Uterus (tissue), 4 donors: ENCODE data around the gene CHRNE. TPM values are rescaled to one million over a fixed set of nuclear protein-coding genes. Genes with fewer than 3 reads are reported as not detected.

ENCODE experiments used
- DNase-seq, 2 donors: peaks; one replicate each; pipeline ENCODE4 v3.0.0-alpha.2; 2019 to 2020
- H3K27ac ChIP-seq, 2 donors: fragments of 200-600 bp; sonication (generic); 1 replicate in 1 of 2; 2 replicates in 1 of 2; pipeline ENCODE4 v1.5.1; 2016 to 2018
- H3K27me3 ChIP-seq, 2 donors: fragments of 200-600 bp; sonication (generic); one replicate each; pipeline ENCODE4 v1.5.1; 2018 to 2019; ENCODE audit warnings: control low read depth in 1 of 2
- H3K36me3 ChIP-seq, 2 donors: fragments of 200-600 bp; sonication (generic); one replicate each; pipeline ENCODE4 v1.5.1; 2019; ENCODE audit warnings: control low read depth in 1 of 2
- H3K4me1 ChIP-seq, 2 donors: fragments of 200-600 bp; sonication (generic); one replicate each; pipeline ENCODE4 v1.5.1; 2018 to 2019; ENCODE audit warnings: control low read depth in 1 of 2
- H3K4me3 ChIP-seq, 2 donors: fragments of 200-600 bp; sonication (generic); 1 replicate in 1 of 2; 2 replicates in 1 of 2; pipeline ENCODE4 v1.5.1; 2018 to 2019; ENCODE audit warnings: mild to moderate bottlenecking in 1 of 2
- H3K9me3 ChIP-seq, 2 donors: fragments of 200-600 bp; sonication (generic); one replicate each; pipeline ENCODE4 v1.5.1; 2019; ENCODE audit warnings: control low read depth in 1 of 2
- POLR2A ChIP-seq, 2 donors: fragments of 450-650 bp; IDR thresholded peaks; one replicate each; pipeline ENCODE4 v1.6.1; 2016; ENCODE audit warnings: antibody characterized with exemption in 2 of 2, mild to moderate bottlenecking in 1 of 2, moderate library complexity in 1 of 2
- intact Hi-C: fragments of 100-400 bp; cut with DNase I; formaldehyde crosslinking; loops from one replicate; pipeline ENCODE4 v1.15.1; 2023; ENCODE audit warnings: low total_unique reads
- total RNA-seq, 4 donors: library from RNA; depleted of rRNA in 3 of 4; stranded (reverse); fragments of >200 nt in 3 of 4; gene quantifications; one replicate each; pipeline versions ENCODE4 v1.1.0 to v1.2.4, GENCODE V29; 2014 to 2023
- TF ChIP-seq, protein P1 (sequence below), 4 experiments: fragments of 200-600 bp in 2 of 4; fragments of 450-650 bp in 2 of 4; sonication (generic) in 2 of 4; IDR thresholded peaks; one replicate each; pipeline ENCODE4 v1.5.1; 2016 to 2019; ENCODE audit warnings: antibody characterized with exemption in 4 of 4, mild to moderate bottlenecking in 2 of 4, moderate library complexity in 1 of 4
- donor health status: DM: yes; HTN: yes; CAD: no.

The CHRNE gene
- total RNA-seq, 4 donors from 2014 or later = 0.79 to 0.83 TPM; not detected in 2

DNA sequence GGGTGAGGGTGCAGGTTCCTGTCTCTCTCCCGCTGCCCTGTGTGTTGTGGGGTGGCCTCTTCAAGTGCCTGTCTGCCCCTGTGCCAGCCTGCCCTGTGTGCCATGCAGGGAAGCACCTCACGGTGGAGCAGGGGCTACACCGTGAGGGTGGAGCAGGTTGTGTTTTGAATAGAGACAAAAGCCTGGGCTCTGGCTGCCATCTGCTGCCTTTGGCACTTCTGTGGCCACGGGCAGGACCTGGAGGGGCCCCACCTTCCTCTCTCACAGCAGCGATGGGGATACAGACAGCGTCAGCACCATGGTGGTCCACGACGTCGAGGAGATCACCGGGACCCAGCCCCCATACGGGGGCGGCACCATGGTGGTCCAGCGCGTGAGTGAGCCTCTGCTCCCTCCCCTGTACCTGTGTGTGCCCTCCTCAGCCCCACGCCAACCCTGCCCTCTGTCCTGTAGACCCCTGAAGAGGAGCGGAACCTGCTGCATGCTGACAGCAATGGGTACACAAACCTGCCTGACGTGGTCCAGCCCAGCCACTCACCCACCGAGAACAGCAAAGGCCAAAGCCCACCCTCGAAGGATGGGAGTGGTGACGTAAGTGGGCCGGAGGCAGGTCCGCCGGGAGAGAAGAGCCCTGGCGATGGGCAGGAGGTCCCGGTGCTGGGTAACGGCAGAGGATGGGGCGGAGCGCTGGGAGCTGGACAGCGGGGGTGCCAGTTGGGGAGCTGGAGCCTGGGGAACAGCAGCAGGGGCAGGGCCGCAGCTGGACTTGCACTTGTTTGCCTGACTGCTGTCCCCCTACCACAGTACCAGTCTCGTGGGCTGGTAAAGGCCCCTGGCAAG is 9.0 kb downstream of the CHRNE start:
- Histone ChIP-seq H3K27me3 (no peaks in the 10 kb centered on the region), H3K27ac (no peak overlapping the region), H3K36me3 (no peaks in the 10 kb centered on the region), H3K4me3 (no peak overlapping the region), H3K9me3 (no peaks in the 10 kb centered on the region), H3K4me1 (no peaks in the 10 kb centered on the region)
- intact Hi-C loops = no loop called here
- DNase-seq = no peak
- TF ChIP-seq POLR2A (IDR thresholded peaks at IDR 0.05) = no peak
- TF ChIP-seq, protein P1, sequence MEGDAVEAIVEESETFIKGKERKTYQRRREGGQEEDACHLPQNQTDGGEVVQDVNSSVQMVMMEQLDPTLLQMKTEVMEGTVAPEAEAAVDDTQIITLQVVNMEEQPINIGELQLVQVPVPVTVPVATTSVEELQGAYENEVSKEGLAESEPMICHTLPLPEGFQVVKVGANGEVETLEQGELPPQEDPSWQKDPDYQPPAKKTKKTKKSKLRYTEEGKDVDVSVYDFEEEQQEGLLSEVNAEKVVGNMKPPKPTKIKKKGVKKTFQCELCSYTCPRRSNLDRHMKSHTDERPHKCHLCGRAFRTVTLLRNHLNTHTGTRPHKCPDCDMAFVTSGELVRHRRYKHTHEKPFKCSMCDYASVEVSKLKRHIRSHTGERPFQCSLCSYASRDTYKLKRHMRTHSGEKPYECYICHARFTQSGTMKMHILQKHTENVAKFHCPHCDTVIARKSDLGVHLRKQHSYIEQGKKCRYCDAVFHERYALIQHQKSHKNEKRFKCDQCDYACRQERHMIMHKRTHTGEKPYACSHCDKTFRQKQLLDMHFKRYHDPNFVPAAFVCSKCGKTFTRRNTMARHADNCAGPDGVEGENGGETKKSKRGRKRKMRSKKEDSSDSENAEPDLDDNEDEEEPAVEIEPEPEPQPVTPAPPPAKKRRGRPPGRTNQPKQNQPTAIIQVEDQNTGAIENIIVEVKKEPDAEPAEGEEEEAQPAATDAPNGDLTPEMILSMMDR (IDR thresholded peaks at IDR 0.05) = no peak

- TF ChIP-seq, protein P1 (IDR thresholded peaks at IDR 0.05) = no peak
- TF ChIP-seq POLR2A (IDR thresholded peaks at IDR 0.05) = no peak
- H3K9me3 ChIP-seq = no peaks in the 10 kb centered on the region
- intact Hi-C loops = no loop called here
- no peak overlapping the region for H3K27ac ChIP-seq
- no peak overlapping the region for H3K4me3 ChIP-seq
- no peaks in the 10 kb centered on the region for H3K27me3 ChIP-seq
- H3K36me3 ChIP-seq = no peaks in the 10 kb centered on the region
- H3K4me1 ChIP-seq = no peaks in the 10 kb centered on the region
- DNase-seq = no peak
Observed at GRCh38 chr17:4893272-4893671, 9.6 kb downstream of the CHRNE start.

DNA sequence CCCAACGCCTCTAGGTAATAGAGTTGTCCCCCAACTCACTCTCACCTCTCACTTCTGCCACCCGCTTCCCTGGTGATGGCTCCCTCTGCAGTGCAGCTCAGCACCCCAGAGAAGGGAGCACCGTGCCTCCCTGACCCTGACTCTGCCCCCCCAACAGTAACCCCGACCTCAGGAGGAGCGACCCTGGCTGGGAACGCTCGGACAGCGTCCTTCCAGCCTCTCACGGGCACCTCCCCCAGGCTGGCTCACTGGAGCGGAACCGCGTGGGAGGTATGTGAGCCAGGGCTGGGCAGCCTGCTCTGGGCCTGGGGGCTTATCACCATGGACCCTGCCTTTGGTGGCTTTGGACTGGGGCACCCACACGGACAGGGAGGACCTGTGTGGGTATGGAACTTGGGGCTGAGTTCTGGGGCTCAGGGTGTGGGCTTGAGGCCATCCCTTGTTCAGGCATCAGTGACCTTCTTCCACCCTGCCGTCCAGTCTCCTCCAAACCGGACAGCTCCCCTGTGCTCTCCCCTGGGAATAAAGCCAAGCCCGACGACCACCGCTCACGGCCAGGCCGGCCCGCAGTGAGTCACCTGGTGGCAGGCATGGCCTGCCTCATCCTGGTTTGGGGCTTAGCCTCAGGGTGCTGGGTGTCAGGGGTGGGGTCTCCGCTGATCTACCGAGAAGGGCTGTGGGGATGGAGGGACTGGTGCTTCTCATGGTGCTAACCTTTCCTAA is 10.2 kb downstream of the CHRNE start:
- intact Hi-C loops = no loop called here

GRCh38 chr17:4891411-4892410 is 11.2 kb downstream of the CHRNE start:
- intact Hi-C loops = no loop called here
- H3K36me3 ChIP-seq = no peaks in the 10 kb centered on the region

More for the DNA sequence above, 10.2 kb downstream of the CHRNE start:
- Histone ChIP-seq H3K36me3 (no peaks in the 10 kb centered on the region), H3K27me3 (no peaks in the 10 kb centered on the region), H3K27ac (no peak overlapping the region), H3K4me1 (no peaks in the 10 kb centered on the region), H3K4me3 (no peak overlapping the region), H3K9me3 (no peaks in the 10 kb centered on the region)
- no peak for DNase-seq
- no peak for TF ChIP-seq POLR2A (IDR thresholded peaks at IDR 0.05)
- TF ChIP-seq, protein P1 (IDR thresholded peaks at IDR 0.05) = no peak

More at GRCh38 chr17:4891411-4892410, 11.2 kb downstream of the CHRNE start:
- H3K4me1 ChIP-seq = no peaks in the 10 kb centered on the region
- no peaks in the 10 kb centered on the region for H3K27me3 ChIP-seq
- H3K9me3 ChIP-seq = no peaks in the 10 kb centered on the region
- no peak for DNase-seq
- no peak overlapping the region for H3K27ac ChIP-seq
- H3K4me3 ChIP-seq = no peak overlapping the region
- TF ChIP-seq, protein P1 (IDR thresholded peaks at IDR 0.05) = no peak
- TF ChIP-seq POLR2A (IDR thresholded peaks at IDR 0.05) = no peak
